ENCODE data around the gene USP46.

- no peak for TF ChIP-seq POLR2A (IDR thresholded peaks at IDR 0.05)
- TF ChIP-seq CTCF (IDR thresholded peaks at IDR 0.05), result no peak
- TF ChIP-seq POLR2AphosphoS5 (IDR thresholded peaks at IDR 0.05), result no peak
Observed at GRCh38 chr4:52578951-52579350, 80.2 kb downstream of the USP46 start.
